Heart left ventricle (tissue), 13 donors: ENCODE measurements around the gene BTBD18.

Source experiments
- CTCF ChIP-seq, 12 donors: fragments of 200-600 bp; sonication (generic) in 4 of 12; IDR thresholded peaks; one replicate each; pipeline versions ENCODE4 v1.5.0 to v1.8.0; 2018 to 2022; ENCODE audit warnings: antibody characterized with exemption in 12 of 12, mild to moderate bottlenecking in 5 of 12
- POLR2A ChIP-seq, 2 donors: fragments of 450-650 bp; IDR thresholded peaks; one replicate each; pipeline ENCODE4 v1.6.1; 2017; ENCODE audit warnings: antibody characterized with exemption in 2 of 2, mild to moderate bottlenecking in 2 of 2, moderate library complexity in 2 of 2
- donor health status: ischemic (EF 13 %, LVEDD 7.1; RV severe dilation, severe dysfunction).
- donor health status: DM: no; HTN: yes; CAD: no.
- donor health status: DM: no; HTN: no; CAD: no.
- donor health status: ischemic (EF 25% LVEDD 6.9; RV normal size, moderate dysfunction).
- donor health status: ischemic (EF 25% LVEDD 5.7; RV mildly dilated, moderate dysfunction).
- donor health status: ischemic (EF 35%, LVEDD 5.7; RV mildly dilated, moderate dysfunction).
- donor health status: nonischemic (EF 11% LVEDD 7.7; RV severe dilation, severe dysfunction).
- donor health status: DM: yes; HTN: yes; CAD: no.
- donor health status: PGD.
- donor health status: ischemic (EF 29% LVEDD 5.4; RV normal size, mild dysfunction).
- donor health status: nonischemic (EF 23%, LVEDD 6.1; RV moderate dilation, normal function).

- no peak for TF ChIP-seq CTCF (IDR thresholded peaks at IDR 0.05)
- no peak for TF ChIP-seq POLR2A (IDR thresholded peaks at IDR 0.05)
Measured at GRCh38 chr11:57792870-57793269, 41.3 kb upstream of the BTBD18 start.
